Right atrium auricular region (tissue), 2 donors: Measurements from ENCODE around the gene TRPM3. TPM values are rescaled to one million over a fixed set of nuclear protein-coding genes. Genes with fewer than 3 reads are reported as not detected.

ENCODE experiments used
- DNase-seq: peaks from one replicate; pipeline ENCODE4 v3.0.0-alpha.2; 2019; ENCODE audit warnings: low spot score
- H3K27ac ChIP-seq, 2 donors: fragments of 200-600 bp; sonication (generic); 1 replicate in 1 of 2; 2 replicates in 1 of 2; pipeline ENCODE4 v1.5.1; 2016 to 2019
- H3K27me3 ChIP-seq, 2 donors: fragments of 200-600 bp; sonication (generic); one replicate each; pipeline versions ENCODE4 v1.5.1 to v1.6.0; 2017 to 2019
- H3K36me3 ChIP-seq: fragments of 200-600 bp; sonication (generic); one replicate; pipeline ENCODE4 v1.5.1; 2016
- H3K4me1 ChIP-seq, 2 donors: fragments of 200-600 bp; sonication (generic); one replicate each; pipeline versions ENCODE4 v1.5.1 to v1.6.0; 2017 to 2019
- H3K4me3 ChIP-seq, 2 donors: fragments of 200-600 bp; sonication (generic); 1 replicate in 1 of 2; 2 replicates in 1 of 2; pipeline ENCODE4 v1.5.1; 2017 to 2019; ENCODE audit warnings: mild to moderate bottlenecking in 1 of 2, moderate library complexity in 1 of 2
- H3K9me3 ChIP-seq, 2 donors: fragments of 200-600 bp; sonication (generic); one replicate each; pipeline ENCODE4 v1.5.1; 2019
- CTCF ChIP-seq, 2 donors: fragments of 200-600 bp; sonication (generic); IDR thresholded peaks; one replicate each; pipeline ENCODE4 v1.5.1; 2019; ENCODE audit warnings: antibody characterized with exemption in 2 of 2
- total RNA-seq, 2 donors: library from RNA; depleted of rRNA; stranded (reverse); fragments of >200 nt; gene quantifications; one replicate each; pipeline ENCODE4 v1.1.0, GENCODE V29; 2016

Gene TRPM3
- total RNA-seq, 2 donors from 2014 or later: 0.59 to 1.5 TPM

GRCh38 chr9:70491426-70492318 is 629.7 kb downstream of the TRPM3 start:
- no peak for DNase-seq
- H3K27me3 ChIP-seq: no peaks in the 10 kb centered on the region
- H3K36me3 ChIP-seq: no peaks in the 10 kb centered on the region
- peak overlapping the region in 1 of 2 donors; percentile 3 for H3K27ac ChIP-seq
- peaks cover 0 to 64% of the 10 kb centered on the region in 2 donors for H3K4me1 ChIP-seq
- TF ChIP-seq CTCF (IDR thresholded peaks at IDR 0.05): no peak
- no peaks in the 10 kb centered on the region for H3K9me3 ChIP-seq
- H3K4me3 ChIP-seq: no peak overlapping the region

GRCh38 chr9:70490478-70490877 is 630.9 kb downstream of the TRPM3 start:
- no peak overlapping the region for H3K27ac ChIP-seq
- H3K4me1 ChIP-seq: peaks cover 0 to 76% of the 10 kb centered on the region in 2 donors
- H3K4me3 ChIP-seq: no peak overlapping the region
- DNase-seq: no peak
- H3K36me3 ChIP-seq: no peaks in the 10 kb centered on the region
- no peaks in the 10 kb centered on the region for H3K27me3 ChIP-seq
- H3K9me3 ChIP-seq: no peaks in the 10 kb centered on the region
- no peak for TF ChIP-seq CTCF (IDR thresholded peaks at IDR 0.05)

- H3K9me3 ChIP-seq: no peaks in the 10 kb centered on the region
- no peaks in the 10 kb centered on the region for H3K27me3 ChIP-seq
- DNase-seq: no peak
- no peaks in the 10 kb centered on the region for H3K36me3 ChIP-seq
- peak overlapping the region; percentile 43 to 47 for H3K27ac ChIP-seq
- H3K4me1 ChIP-seq: peaks cover 0 to 84% of the 10 kb centered on the region in 2 donors
- no peak for TF ChIP-seq CTCF (IDR thresholded peaks at IDR 0.05)
- H3K4me3 ChIP-seq: no peak overlapping the region
These were observed 632.7 kb downstream of the TRPM3 start for GRCh38 chr9:70488793-70489105.

GRCh38 chr9:70488098-70488792 is 633.2 kb downstream of the TRPM3 start:
- Histone ChIP-seq H3K4me1 (peaks cover 0 to 85% of the 10 kb centered on the region in 2 donors), H3K27me3 (no peaks in the 10 kb centered on the region), H3K36me3 (no peaks in the 10 kb centered on the region), H3K9me3 (no peaks in the 10 kb centered on the region), H3K27ac (peak overlapping the region; percentile 43 to 47), H3K4me3 (no peak overlapping the region)
- TF ChIP-seq CTCF (IDR thresholded peaks at IDR 0.05): no peak
- no peak for DNase-seq

GRCh38 chr9:70486127-70486526 is 635.3 kb downstream of the TRPM3 start:
- H3K36me3 ChIP-seq: no peaks in the 10 kb centered on the region
- peak overlapping the region; percentile 90 for H3K27ac ChIP-seq
- H3K4me1 ChIP-seq: peaks cover 0 to 85% of the 10 kb centered on the region in 2 donors
- no peaks in the 10 kb centered on the region for H3K9me3 ChIP-seq
- no peak overlapping the region for H3K4me3 ChIP-seq
- H3K27me3 ChIP-seq: no peaks in the 10 kb centered on the region
- DNase-seq: no peak
- TF ChIP-seq CTCF (IDR thresholded peaks at IDR 0.05): no peak
